NOMO-1 treated with DMSO at 0.1 percent for 48 hours (cell line): Measurements from ENCODE around the gene CRHR1.

Experiments
- DNase-seq: peaks from one replicate; lab custom pipeline; 2025; ENCODE audit not compliant: unreplicated experiment; lab: John Stamatoyannopoulos, UW

Gene CRHR1

DNA sequence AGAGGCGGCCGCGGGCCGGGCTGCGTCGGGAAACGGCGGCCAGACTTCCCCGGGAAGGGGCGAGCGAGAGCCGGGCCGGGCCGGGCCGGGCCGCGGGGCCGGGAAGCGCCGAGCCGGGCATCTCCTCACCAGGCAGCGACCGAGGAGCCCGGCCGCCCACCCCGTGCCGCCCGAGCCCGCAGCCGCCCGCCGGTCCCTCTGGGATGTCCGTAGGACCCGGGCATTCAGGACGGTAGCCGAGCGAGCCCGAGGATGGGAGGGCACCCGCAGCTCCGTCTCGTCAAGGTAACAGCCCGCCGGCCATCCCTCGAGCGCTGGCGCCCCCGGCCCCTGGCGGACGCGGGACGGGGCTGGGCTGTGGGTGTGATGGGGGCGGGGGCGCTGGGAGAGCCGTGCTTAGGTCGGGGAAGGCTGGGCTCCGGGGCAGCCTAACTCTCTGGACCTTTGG, at the start of gene CRHR1:
CRHR1 (plus strand) TSS at position 28 of the 448 bp plus-strand sequence; CDS start at position 253, 225 bp downstream.
- no peak for DNase-seq

DNA sequence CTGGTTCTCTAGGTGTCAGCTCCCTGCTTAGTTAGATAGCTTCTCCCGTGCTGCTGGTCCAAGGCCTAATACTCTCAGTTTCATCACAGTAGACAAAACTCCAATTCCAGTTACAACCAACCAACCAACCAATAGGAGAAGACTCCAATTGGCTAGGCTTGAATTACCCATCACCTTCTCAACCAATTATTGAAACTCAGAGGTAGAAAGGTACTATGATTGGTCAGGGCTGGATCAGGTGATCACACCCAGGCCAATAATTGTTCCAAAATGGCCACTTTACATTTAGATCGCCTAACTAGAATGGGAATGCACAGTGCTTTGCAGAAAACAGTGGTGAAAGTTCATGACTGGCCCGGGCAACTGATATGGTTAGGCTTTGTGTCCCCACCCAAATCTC, 49.5 kb upstream of the CRHR1 start:
- DNase-seq, result no peak

DNA sequence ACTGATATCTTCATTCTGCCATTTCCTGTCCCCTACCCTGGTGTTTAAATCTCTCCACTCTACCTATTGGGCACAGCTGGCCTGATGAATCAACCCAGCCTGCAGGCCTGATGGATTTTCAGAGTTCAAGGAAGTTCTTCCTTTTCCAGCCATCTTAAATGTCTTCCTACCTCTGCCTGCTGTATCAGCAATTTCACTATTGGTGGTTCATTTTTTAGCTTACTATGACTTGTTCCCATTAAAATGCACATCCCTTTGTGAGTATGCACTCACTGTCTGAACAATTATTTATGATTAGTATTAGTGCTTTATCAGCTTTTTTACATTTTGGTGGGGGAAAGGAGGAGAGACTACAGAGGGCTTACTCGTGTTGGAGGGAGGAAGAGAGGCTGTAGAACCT, 48.6 kb upstream of the CRHR1 start:
- no peak for DNase-seq

DNA sequence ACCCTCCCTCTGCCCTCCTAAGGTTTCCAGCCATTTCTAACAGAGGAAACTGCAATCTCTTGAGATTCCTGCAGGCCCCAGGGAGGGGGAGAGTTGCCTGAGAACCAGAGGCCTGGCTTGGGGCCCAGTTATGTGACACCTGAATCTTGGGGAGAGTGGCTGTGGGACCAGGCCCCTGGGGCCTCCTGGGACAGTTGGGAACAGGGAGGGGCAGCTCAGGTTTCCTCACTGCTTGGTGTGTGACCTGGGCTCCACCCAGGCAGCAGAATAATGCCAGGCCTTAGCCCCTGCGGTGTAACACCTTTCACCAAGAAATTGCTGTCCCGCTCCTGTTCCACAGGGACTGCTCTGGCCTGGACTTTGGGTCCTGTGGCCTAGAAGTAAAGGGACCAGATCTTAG, 44.3 kb upstream of the CRHR1 start:
- no peak for DNase-seq

DNA sequence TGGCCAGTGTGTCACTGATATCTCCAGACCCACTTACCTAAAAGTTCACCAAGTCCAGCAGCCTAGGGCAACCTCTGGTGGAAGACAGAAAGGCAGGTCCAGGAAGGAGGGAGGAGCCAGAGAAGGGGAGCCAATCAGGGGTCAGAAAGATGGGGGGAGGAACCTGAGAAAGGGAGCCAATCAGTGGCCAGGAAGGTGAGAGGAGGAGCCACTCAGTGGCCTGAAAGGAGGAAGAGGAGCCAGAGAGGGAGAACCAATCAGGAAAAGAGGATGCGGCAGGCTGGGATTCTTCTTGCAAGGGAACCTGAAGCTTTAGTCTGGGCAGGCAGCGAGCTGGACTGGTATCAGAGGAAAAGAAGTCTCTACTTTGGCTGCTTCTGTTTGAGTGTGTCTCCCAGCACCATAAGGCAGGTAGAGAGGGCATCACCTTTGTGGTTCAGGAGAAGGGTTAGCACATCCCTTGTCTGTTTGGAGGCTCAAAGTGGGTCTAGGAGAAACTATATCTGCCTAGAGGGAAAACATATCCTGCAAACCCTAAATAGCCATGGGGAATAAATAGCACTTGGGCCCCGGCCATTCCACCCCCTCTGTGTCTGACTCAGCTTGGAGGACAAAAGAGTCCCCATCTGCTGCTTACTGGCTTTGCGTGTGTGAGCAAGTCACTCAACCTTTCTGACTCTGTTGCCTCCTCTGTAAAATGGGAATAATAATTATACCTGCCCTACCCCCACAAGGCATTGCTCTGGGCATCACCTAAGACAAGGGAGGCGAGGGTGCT, 43.4 kb upstream of the CRHR1 start:
- DNase-seq, result no peak

DNA sequence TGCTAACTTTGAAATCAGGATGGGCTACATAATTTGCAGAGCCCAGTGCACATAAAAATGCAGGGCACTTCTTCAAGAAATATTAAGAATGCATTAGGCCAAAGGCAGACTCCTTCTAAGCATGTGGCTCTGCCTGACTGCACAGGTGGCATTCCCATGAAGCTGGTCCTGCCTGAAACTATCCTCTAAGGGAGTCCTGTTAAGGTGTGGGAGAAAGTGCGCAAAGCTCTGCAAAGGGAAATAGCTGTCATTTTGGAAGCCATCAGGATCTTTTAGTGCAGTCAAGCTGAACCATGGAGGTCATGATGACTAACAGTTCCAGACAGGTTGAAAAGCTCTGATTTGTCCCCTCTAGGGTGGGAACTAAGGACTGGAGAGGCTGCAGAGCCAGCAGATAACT, 41.9 kb upstream of the CRHR1 start:
- no peak for DNase-seq

DNA sequence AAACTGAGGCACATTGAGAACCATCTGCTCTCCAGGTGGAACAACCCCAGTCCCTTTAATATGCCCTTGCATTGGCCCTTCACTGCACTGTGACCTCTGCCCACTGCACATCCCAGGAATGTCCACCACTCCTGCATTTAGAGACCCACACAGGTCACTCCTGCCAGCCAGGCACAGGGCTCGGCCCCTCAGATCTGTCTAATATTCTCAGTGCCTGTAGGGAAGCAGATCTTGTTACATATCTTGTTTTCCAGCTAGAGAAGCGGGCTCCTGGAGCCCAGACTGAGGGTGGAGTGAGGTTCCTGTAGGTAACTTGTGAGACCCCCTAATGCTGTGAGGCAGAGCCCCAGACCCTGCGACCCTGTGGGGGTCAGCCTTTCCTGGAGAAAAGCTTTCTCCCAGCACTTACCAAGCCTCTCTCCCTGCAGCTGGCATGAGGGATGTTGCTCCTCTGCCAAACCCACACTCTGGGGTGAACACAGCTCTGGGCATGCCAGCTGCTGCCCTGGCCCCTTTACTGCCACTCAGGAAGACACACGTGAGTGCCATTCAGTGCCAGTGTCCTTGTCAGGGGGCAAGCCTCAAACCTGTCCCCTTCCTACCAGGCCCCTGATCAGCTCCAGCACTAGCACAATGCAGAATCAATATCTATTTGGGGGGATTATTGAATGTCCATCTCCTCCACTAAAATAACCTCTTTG, 40.3 kb upstream of the CRHR1 start:
- DNase-seq, result no peak

DNA sequence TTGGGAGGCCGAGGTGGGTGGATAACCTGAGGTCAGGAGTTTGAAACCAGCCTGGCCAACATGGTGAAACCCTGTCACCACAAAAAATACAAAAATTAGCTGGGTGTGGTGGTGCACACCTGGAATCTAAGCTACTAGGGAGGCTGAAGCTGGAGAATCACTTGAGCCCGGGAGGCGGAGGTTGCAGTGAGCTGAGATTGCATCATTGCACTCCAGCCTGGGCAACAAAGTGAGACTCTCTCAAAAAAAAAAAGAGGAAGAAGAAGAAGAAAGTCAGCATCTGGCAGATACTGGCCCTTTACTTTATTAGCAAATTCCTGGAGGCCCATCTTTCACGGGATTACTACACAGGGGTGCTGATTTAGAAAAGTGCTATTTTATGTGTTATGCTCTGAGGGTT, 39.3 kb upstream of the CRHR1 start:
- DNase-seq, result peak; percentile 5

DNA sequence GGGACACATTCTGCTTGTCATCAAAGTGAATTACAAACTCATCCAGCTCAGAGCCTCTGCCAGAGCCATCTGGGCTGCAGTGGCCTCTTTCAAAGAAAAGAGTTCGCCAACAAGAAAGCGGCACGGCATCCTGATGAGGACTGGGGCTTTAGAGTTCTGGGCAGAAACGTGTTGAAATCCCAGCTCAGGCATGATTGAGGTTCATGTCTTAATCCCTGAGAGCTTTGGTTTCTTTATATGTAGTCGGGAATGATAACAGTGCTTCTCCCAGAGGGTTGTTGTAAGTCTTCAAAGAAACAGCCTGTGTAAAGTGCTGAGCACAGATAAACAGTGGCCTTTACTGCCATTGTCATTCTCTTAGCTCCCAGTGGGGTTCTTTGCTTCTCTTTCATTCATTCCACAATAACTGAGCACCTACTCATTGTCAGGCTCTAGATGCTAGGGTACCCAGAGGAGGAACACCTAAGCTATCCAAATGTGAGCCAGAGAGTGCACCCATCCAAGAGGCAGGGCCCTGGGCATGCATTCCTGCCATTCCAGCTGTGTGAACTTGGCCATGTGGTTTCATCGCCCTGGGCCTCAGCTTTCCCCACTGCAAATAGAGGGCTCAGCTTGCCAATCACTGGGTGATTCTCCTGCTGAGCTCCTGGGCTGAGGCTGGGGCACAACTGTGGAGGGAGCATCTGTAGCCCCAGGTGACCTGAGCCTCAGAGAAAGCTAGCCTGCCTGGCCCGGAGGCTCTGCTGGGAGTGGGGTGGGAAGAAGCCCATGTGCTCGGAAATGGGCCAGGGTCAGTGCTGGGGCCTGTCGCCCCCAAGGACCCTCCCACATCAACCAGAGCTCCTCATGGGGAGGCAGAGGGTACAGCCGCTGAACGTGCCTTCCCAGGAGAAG, 38.3 kb upstream of the CRHR1 start:
- DNase-seq, result no peak

DNA sequence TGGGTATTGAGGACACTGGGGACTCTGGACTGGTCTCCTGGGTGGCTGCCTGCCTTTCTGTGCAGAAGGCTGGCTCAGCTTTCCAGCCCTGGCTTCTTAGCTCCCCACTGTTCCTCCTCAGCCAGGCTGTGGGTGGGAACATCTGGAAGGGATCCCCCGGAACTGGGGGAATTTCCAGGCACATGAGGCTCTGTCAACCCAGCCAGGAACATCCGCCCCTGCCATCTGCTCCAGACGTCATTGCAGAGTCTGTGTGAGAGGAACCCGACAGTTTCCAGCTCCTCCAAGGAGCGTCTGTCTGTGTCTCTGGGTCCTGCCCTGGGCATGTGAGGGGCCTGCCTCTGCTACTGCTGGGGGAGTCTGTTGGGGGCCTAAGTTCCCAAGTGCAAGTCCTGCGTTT, 36.2 kb upstream of the CRHR1 start:
- no peak for DNase-seq

DNA sequence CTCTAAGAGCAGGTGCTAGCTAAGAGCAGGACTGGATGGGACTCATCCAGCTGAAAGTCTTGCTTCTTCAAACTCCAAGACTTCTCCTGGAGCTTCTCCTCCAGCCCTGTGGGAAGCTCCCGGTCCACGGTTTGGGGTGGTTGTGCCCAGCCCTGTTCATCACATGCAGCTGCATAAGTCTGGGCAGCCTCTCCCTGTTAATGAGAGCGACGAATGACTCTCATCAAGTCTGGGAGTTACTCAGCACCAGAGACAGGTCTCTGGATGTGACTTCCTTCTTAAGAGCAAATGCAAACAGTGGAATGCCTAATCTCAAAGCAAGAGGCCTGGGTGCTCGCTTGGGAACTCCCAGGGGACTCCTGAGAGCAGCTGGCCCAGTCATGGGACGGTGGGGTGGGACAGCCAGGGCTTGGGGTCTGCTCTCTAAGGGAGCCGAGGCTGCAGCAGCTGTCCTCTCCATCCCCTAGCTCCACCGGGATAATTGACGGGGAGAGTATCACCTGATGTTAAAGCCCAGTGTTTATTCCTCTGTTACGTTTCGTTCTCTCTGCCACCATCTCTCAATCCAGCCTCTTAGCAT, 35.3 kb upstream of the CRHR1 start:
- no peak for DNase-seq

DNA sequence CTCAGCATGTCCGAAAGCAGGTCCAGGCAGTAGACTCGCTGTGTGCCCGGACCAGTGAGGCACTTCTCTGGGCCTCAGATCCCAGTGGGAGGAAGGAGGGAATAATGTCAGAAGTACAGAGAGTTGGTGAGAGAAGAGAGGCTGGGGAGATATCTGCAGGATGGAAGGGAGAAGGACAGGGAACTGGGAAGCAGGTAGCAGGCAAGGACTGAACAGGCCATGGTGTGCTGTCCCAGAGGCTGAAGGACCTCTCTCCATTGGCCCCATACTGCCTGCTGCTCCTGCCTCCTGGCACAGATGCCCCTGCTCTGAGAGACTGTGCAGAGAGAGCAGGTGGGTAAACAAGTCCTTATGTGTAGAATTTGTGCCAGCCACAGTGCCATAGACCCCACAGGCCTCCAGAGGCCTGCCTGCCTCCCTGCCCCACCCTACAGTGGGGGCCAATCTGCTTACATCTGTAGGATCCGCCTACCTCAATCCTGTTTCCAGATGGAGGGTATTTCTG, 34.2 kb upstream of the CRHR1 start:
- no peak for DNase-seq

DNA sequence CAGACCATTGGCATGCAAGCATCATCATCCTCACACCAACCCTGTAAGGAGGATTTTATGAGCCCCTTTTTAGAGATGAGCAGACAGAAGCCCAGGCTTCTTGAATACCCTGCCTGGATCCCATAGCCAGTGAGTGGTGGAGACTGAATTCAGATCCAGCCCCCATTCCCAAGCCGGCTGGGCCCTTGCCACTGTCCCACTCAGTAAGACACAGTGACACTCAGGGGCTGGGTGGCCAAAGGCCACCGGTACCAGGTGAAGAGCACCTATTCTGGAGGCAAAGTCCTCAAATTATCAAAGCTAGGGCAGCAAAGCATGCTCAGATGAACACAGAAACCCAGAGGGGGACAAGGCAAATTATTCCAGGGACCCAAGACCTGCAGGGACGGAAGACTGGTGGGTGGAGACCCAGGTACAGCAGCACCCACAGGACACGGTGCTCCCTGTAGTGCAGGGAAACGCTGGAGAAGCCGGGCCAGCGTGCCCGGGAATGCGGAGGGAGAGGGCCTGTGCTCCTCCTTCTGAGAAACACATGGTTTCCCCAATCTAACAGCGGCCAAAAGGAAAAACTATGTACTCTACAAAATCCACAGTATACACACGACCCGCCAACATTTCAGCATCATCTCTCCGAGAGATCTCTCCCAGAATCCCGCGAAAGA, 33.2 kb upstream of the CRHR1 start:
- DNase-seq, result no peak

DNA sequence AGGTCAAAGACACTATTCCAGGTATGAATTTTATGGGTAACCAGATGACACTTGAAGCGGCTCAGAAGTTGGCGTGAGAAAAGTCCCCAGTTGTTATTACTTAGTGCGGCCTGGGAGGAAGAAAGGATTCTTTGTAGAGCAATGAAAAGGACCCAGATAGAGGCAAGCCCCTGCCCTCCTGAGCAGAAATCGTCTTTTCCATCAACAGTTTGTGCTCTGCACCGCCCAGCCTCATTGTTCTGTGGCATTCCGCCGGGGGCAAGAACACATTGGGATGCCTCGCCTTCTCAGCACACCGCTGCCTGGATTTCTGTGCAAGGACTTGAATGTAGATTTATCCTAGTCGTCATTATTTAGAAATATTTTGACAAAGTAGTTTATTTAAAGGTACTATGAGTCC, 32.7 kb upstream of the CRHR1 start:
- no peak for DNase-seq

DNA sequence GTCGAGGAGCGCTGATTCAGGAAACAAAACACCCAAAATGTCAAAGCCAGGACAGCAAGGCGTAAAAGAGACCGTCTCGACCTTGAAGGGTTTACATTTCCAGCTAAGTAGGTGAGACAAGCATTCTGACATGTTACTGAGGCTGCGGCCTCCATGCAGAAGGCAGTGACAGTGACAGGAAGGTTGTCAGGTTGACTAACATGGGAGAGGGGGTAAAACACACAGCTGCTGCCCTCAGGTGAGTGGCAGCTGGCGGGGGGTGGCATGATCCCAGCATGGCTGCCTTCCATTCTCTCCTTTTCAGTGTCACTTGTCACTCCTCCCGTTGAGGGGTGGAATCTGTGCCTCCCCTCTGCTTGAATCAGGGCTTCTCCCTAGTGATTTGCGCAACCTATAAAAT, 31.9 kb upstream of the CRHR1 start:
- DNase-seq, result no peak

DNA sequence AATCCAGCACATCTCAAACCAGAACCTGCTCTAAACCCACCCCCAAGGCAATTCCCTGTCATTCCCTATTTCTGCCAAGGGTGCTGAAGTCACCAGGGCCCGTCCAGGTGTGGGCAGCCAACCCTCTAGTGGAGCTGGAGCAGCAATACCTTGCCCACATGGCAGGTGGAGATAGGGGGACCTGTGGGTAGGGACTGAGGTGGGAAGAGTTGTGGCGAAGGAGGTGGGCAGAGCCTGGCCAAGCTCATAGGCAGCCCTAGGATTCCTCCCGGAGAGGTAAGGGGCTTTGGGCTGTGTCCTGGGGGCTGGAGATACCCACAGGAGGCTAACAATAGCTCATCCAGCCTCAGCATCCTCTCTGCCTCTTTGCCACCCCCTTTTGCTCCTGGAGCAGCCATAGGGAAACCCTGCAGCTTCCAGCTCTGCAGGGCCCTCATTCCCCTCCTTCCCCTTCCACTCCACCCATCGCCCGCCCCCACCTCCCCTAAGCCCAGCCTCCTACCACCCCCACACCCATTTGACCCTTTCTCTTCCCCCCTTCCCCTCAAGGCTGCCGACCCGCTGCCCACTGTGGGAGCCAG, 30.4 kb upstream of the CRHR1 start:
- no peak for DNase-seq

DNA sequence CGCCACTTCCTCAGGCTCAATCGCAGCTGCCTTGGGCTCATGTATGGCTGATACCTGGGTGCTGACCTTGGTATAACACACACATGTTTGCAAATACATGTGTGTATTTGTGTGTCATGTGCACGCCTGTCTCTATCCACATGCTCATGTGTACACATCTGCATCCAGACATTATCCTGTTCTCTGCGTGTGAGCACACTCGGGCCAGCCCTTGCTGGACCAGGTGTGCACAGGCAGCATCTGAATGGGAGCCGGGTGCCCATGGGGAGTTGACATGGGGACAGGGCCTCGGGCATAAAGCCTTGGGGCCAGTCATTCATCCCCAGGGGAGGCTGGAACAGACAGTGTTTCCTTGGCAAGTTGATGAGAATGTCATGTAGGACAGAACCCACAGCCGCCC, 29.1 kb upstream of the CRHR1 start:
- no peak for DNase-seq

DNA sequence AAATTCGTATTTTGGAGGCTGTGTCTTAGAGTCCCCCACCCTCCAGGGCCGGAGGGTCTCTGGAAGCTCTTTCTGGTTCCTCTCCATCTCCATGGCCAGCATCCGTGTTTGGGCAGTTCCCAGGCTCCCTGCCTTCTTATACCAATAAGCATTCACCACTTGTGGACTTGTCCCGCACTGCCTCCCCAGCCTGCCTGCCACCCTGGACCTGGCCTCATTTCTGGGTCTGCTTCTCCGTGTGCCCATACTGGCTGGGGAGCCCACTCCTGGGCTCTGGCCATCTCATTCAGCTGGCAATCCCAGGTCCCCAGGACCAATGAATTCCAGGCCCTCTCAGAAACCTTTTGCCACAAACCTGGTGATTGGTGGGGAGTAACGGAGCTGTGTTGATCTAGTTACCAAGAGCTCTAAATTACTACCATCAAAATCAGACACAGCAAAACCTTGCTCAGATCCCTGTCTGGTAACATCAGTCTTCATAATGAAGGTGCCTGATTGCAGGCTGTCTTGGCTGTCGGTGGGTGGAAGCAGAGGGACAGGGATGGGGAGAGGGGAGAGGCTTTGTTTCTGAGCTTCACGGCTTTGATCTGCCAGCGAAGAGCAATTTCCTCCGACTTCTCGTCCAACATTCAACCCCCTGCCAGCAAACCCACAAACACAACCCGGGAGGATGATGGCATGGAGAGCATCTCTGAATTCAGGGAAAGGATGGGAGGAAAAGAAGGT, 27.7 kb upstream of the CRHR1 start:
- DNase-seq, result no peak

DNA sequence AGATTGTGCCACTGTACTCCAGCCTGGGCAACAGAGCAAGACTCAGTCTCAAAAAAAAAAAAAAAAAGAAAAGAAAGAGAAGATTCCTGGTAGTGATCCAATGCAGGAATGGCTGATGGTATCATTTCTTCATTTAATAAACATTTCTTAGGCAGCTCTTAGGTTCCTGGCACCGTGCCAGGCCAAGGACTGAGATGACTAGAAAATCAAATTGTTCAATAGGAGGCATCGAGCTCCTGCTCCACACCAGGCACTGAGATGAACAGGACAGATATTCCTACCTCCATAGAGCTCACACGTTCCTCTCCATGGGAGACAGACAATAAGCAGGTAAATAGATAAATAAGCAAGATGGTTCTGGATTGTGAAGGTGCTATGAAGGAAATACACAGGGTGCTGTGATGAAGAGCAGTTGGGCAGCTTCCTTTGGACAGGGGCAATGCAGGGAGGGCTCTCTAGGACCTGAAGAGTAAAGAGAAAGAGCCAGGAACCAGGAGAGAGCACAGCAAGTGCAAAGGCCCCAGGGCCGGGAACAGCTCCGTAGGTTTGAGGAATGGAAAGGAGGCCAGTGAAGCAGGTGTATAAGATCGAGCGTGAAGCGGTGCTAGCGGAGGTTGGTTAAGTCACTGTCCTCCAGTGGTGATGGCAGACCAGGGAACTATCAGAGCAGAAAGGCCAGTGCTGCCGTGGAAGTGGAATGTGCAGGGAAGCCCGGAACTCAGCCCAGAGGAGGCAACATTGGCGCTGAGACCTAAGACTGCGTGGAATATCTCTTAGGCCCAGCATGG, 26.5 kb upstream of the CRHR1 start:
- DNase-seq, result no peak
